HG03520 (cell line): Measurements from ENCODE around the gene SBNO1.
"Not testable (repeated sequence)": the region's sequence is repeated elsewhere in the genome, so short reads cannot be mapped to it uniquely, and the experiment has no call there.

ENCODE experiments used
- ATAC-seq: cut with Tn5 transposase; IDR thresholded peaks from one replicate; pipeline ENCODE4 v1.9.1; 2021; ENCODE audit warnings: mild to moderate bottlenecking, moderate library complexity; ENCODE audit not compliant: unreplicated experiment

Gene SBNO1

GRCh38 chr12:123364532-123365024 is at the start of gene SBNO1:
SBNO1 (minus strand) TSS chr12:123364847; CDS start chr12:123350441, 14,406 bp downstream.
- ATAC-seq = peak; percentile 37

- no peak for ATAC-seq
Measured at GRCh38 chr12:123410041-123410412, 45.4 kb upstream of the SBNO1 start.

- ATAC-seq = not testable (repeated sequence)
Measured at GRCh38 chr12:123409284-123410040, 44.8 kb upstream of the SBNO1 start.

- ATAC-seq = not testable (repeated sequence)
Measured at GRCh38 chr12:123408619-123409018, 44.0 kb upstream of the SBNO1 start.

- ATAC-seq = not testable (repeated sequence)
Measured at GRCh38 chr12:123407934-123408333, 43.3 kb upstream of the SBNO1 start.

- ATAC-seq = not testable (repeated sequence)
Measured at GRCh38 chr12:123407269-123407668, 42.6 kb upstream of the SBNO1 start.

GRCh38 chr12:123404581-123404980 is 39.9 kb upstream of the SBNO1 start:
- ATAC-seq = no peak

- no peak for ATAC-seq
Measured at GRCh38 chr12:123401753-123402683, 37.4 kb upstream of the SBNO1 start.

GRCh38 chr12:123399255-123399617 is 34.6 kb upstream of the SBNO1 start:
- no peak for ATAC-seq

GRCh38 chr12:123398550-123399254 is 34.1 kb upstream of the SBNO1 start:
- no peak for ATAC-seq

- no peak for ATAC-seq
Measured at GRCh38 chr12:123398177-123398549, 33.5 kb upstream of the SBNO1 start.

GRCh38 chr12:123397400-123397799 is 32.8 kb upstream of the SBNO1 start:
- no peak for ATAC-seq

- ATAC-seq = no peak
Measured at GRCh38 chr12:123396954-123397353, 32.3 kb upstream of the SBNO1 start.

- no peak for ATAC-seq
Measured at GRCh38 chr12:123396543-123396942, 31.9 kb upstream of the SBNO1 start.

- no peak for ATAC-seq
Measured at GRCh38 chr12:123395236-123395635, 30.6 kb upstream of the SBNO1 start.

- no peak for ATAC-seq
Measured at GRCh38 chr12:123393747-123394146, 29.1 kb upstream of the SBNO1 start.

- ATAC-seq = no peak
Measured at GRCh38 chr12:123391546-123392343, 27.1 kb upstream of the SBNO1 start.

- no peak for ATAC-seq
Measured at GRCh38 chr12:123390498-123391426, 26.1 kb upstream of the SBNO1 start.
